Suppressor macrophage (primary cell): ENCODE measurements around the gene MARF1.
"Not testable (repeated sequence)": the region's sequence is repeated elsewhere in the genome, so short reads cannot be mapped to it uniquely, and the experiment has no call there.

Source experiments
- DNase-seq, 4 experiments: peaks; one replicate each; pipeline ENCODE4 v3.0.0-alpha.2; 2020 to 2022

Gene MARF1

GRCh38 chr16:15653227-15653626 lies 10.3 kb upstream of the MARF1 start:
- DNase-seq, result no peak

GRCh38 chr16:15652293-15653001 lies 9.5 kb upstream of the MARF1 start:
- DNase-seq, result no peak

GRCh38 chr16:15650698-15651171 lies 7.8 kb upstream of the MARF1 start:
- DNase-seq, result peak in 3 of 4 experiments; percentile 11 to 23 (median 21)

- peak; percentile 92 to 97 (median 94) for DNase-seq
Observed at GRCh38 chr16:15650019-15650697, 7.2 kb upstream of the MARF1 start, which contains the start of gene NDE1. NDE1 (plus strand) TSS chr16:15650245; CDS start chr16:15664779, 14,534 bp downstream.

- DNase-seq, result no peak
Observed at GRCh38 chr16:15649727-15650018, 6.7 kb upstream of the MARF1 start.

GRCh38 chr16:15649311-15649710 lies 6.4 kb upstream of the MARF1 start:
- DNase-seq, result not testable (repeated sequence)

- DNase-seq, result no peak
Observed at GRCh38 chr16:15648135-15648730, 5.3 kb upstream of the MARF1 start.

- no peak for DNase-seq
Observed at GRCh38 chr16:15647294-15648014, 4.5 kb upstream of the MARF1 start.

GRCh38 chr16:15646557-15647293 lies 3.8 kb upstream of the MARF1 start:
- DNase-seq, result not testable (repeated sequence)

- DNase-seq, result peak in 1 of 4 experiments; percentile 31
Observed at GRCh38 chr16:15644962-15645465, 2.1 kb upstream of the MARF1 start.

- DNase-seq, result peak in 2 of 4 experiments; percentile 18
Observed at GRCh38 chr16:15644267-15644961, 1.5 kb upstream of the MARF1 start.

- DNase-seq, result peak in 2 of 4 experiments; percentile 23 to 38
Observed at GRCh38 chr16:15643946-15644250, 944 bp upstream of the MARF1 start.

- DNase-seq, result peak; percentile 81 to 88 (median 86)
Observed at GRCh38 chr16:15642557-15643047, 352 bp downstream of the MARF1 start.

GRCh38 chr16:15641753-15642556 lies 999 bp downstream of the MARF1 start:
- peak in 3 of 4 experiments; percentile 11 to 21 (median 20) for DNase-seq

- DNase-seq, result no peak
Observed at GRCh38 chr16:15640966-15641365, 2.0 kb downstream of the MARF1 start.

- peak in 2 of 4 experiments; percentile 17 to 25 for DNase-seq
Observed at GRCh38 chr16:15639061-15639568, 3.8 kb downstream of the MARF1 start.

- DNase-seq, result peak in 3 of 4 experiments; percentile 44 to 52 (median 45)
Observed at GRCh38 chr16:15636392-15636873, 6.5 kb downstream of the MARF1 start.

- DNase-seq, result no peak
Observed at GRCh38 chr16:15635926-15636325, 7.0 kb downstream of the MARF1 start.

- DNase-seq, result no peak
Observed at GRCh38 chr16:15631730-15632409, 11.1 kb downstream of the MARF1 start.
